Right renal pelvis (tissue), 4 donors: Measurements from ENCODE around the gene MAML2. TPM values are rescaled to one million over a fixed set of nuclear protein-coding genes. Genes with fewer than 3 reads are reported as not detected.

Experiments
- DNase-seq, 4 donors: peaks; one replicate each; pipeline ENCODE4 v3.0.0-alpha.2; 2013; ENCODE audit warnings: low read depth in 4 of 4, low spot score in 3 of 4, missing footprints in 1 of 4
- polyA plus RNA-seq, 4 donors: library from polyadenylated mRNA; unstranded; fragments of 120-200 nt; gene quantifications; one replicate each; pipeline ENCODE4 v1.2.1, GENCODE V29; 2013; ENCODE audit not compliant: insufficient read length in 4 of 4

MAML2 gene
- polyA plus RNA-seq, 4 donors, result 28.0 to 34.9 (median 33.1) TPM

DNA sequence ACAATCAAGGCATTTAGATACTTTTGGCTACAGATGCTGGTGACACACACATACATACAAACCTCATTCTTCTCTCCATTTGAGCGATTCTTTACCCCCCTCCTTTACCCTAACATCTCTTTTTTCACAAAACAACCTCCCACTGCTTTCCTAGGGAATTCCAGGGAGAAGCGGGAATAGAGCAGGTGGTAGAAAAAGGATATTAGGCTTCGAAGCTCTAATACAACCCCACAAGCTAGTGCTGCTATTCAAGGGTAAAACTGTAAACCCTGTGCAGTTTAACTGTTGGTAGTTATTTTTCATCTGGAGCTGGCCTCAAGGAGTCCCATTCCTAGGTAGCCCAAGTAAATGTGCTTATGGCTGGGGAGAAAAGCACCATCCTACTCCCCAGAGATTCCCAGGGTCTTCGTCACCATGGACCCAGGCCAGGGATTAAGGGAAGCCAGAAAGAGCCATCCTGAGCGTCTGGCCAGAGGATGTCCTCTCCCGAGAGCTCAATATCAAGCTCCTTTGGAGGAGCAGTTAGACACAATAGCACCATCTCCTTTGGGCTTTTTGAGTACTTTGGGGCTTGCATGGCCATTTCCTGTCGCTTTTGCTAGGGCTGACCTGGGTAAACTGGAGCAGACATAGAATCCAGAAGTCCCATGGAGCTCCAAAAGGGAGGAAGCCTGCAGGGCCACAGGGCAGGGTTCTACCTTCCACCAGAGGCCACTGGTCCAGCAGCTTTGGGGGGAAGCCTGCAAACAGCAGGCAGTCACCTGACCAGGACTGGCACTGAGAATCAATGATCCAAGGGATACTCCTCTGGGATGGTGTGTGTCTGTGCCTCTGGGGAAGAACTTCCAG, 3.1 kb downstream of the MAML2 start:
- DNase-seq, result no peak

DNA sequence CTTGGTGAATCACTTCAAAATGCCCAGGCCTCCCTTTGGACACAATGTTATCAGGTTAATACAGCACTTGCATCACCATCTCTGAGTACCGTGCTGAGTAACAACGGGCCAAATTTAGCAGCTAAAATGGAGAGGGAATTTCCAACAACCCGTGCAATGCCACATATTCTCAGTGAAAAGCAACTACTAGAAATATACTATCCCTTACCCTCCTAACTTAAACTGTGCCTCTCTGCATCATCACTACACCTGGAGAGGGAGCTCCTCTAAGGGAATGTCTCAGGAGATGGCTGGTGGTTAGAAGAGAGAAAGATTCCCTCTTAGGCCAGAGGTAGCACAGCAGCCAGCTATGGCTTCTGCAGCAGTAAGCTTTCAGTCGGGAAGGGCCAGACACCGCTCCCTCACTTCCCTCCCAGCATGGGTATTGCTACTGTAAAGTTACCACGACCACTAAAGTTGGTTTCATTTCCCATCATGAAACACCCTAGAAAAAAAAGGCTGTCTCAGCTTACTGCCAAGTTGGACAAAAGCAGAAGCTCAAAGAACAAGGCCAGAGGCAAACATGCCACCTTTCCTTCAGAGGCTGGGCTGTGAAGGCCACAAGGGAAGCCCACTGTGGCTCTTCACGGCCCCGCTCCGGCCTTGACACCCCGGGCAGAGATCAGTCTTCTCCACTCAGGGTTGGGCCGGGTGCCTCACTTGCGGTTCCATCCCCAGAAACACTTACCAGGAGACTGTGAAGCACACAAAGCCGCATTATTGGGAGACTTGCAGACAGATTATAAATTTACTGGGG, 3.9 kb downstream of the MAML2 start:
- no peak for DNase-seq

DNA sequence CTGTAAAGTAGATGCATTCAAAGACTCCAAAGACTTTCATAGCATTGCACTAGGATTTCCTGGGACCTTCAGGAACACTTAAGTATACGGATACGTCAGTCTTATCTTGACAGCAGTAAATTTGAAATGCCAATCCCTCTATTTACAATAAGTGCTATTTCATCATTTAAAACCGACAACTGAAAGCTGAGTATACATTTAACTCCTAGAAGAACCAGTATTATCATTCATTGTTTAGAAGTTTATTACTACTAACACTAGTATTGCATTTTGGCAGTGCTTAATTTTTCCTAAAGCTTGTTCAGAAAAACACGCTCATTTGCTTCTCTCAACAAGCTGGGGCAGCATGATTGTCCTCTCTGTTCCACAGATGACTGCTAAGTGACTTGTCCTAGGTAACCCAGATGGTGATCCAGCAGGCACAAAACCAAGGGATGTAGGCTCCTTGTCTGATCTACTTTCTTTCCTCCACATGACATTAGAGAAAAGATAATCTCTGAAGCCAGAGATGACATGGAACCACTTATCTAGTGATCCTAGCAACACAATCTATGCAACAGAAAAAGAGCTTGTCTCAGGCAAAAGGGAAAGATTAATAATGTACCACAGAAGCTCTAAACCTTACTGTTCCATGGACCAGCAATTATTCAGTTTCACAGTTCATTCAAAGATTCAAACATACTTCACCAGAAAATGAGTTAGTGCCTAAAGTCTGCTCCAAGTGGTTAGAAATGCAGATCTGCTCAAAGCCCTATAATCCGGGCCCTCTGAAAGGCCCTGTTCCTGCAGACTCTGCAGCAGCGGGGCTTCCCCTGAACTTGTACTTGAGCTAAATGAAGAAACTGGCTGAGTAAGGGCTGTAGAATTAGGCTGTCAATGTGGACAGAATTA, 5.2 kb downstream of the MAML2 start:
- no peak for DNase-seq

DNA sequence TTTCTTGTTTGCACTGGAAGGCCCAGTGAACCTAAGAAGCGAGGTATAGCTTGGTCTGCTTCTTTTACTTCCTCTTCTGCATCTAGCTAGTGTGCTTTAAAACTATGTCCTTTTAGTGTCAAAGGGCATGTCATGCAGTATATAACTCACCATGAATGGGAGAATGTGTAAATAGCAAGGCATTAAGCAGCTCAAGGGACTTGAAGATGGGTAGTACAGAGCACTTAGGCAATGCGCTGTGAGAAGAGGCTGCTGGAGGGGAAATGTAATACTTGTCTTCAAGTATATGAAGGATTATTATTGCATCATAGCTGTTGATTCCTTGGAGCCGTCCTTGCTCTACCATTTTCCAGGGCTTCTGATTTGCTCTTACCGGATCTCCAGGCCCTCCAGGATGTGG, 7.6 kb downstream of the MAML2 start:
- no peak for DNase-seq

DNA sequence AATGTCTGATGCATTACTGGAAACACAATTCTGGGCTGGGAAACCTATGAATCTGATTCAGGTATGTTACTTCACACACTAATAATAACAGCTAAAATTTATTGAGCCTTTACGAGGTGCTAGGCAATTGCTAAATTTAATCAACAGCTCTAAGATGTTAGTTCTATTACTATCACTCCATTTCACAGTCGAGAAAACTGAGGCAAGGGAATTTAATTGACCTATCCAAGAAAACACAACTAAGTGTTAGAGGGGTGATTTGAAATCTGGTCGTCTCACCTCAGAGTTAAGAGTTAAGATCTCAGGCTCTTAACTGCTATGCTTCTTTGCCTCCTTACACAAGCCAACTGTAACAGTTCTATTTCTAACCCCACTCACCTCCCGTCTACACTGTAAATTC, 8.8 kb downstream of the MAML2 start:
- no peak for DNase-seq

DNA sequence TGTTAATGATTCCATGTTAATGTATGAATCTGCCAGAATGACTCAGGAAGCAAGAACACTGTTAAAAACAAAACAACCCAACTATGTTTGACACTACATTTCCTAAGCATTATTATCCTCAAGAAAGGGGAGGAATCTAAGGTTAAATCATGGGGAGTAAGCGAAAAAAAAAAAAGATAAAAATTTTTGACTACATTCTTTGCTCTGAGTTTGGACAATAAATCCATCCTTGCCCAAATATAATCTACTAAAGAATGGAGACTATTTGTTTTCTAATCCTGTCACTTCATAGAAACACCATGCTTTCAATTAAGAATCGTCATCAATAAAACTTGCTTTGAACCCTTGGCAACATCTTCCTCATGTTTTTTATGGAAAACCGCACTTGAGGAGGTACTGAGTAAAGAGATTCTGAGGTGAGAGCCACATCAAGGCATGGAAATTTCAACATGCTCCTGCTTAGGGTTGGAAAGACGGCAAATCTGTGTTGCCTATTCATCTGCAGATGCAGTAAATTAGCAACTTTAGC, 9.7 kb downstream of the MAML2 start:
- no peak for DNase-seq

DNA sequence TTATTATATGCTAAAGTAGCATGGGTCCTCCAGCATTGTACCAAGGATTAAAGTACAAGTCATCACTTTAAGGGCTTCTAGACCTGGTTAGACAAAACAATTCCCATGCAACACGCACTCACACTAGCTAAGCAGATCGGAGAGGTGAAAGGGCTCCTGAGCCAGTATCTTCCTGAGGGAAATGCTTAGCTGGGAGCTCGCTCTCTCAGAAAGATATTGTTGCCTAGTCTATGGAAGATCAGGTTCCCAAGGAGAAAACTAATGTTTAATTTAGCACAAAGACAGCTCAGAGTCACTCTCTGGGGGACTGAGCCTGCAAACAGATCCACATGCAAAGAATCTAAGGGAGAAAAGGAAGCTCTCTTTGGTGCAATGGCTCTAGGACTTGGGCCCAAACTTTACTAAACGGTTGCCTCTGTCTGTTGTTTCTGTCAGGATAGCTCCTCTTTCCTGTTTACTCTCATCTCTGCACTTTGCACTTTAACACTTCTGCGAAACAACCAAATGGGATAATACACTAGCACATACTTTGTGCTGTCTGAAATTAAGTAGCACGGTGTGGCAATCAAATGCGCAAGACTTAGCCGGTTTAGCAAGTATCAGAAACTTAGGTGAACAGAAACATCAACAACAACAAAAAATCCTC, 10.7 kb downstream of the MAML2 start:
- no peak for DNase-seq

DNA sequence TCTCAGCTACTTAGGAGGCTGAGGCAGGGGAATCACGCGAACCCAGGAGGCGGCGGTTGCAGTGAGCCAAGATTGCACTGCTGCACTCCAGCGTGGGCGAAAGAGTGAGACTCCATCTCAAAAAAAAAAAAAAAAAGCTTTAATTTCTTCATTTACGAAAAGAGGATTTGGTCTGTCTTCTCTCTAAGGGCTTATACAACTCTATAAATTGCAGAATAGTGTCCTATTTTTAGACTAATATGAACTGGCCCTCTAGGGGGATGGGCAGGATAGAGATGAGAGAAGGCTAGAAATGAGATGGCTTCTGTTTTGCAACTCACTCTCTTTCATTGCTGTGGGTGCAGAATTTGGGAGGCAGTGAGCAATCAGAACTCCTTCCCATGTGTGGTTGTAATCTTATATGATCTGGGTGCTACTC, 11.3 kb downstream of the MAML2 start:
- DNase-seq, result no peak

DNA sequence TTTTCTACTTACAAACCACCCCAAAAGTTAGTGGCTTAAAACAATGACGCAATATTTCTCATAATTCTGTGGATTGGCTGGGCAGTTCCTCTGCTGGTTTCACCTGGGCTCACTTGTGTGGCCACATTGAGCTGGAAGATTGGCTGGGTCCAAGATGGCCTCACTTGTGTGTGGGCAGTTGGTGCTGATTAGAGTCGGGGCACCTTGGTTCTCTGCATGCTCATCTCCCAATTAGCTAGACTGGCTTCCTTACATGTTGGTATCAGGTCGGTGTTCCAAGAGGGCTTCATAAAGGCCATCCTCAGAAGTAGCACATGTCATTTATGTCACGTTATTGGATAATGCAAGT, 12.5 kb downstream of the MAML2 start:
- no peak for DNase-seq

DNA sequence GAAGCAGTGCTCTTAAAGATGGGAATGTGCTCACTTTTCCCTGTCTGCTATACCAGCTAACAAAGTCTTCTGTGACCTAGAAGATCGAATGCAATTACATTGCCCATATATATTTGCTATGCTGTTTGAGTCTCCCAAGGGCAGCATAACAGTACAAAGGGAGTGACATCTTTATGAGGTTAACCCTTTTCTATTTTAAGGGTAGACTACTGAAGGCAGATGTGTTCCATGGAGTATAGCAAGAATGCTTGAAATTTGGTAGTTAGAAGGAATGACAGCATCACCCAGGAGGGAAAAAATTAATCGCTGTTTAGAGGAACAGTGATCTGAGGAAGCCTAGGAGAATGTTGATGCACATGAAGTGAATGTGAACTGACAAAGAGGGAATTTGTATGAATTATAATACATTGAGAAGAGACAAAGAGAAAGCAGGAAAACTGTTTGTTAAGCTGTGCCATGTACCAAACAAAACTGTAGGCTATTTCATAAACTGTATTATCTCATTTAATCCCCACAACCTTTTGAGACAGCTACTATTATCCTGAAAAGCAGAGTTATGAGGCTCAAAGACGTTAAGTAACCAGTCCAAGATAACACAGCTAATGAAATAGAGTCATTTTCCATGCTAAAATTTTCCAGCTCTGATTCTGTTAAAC, 13.0 kb downstream of the MAML2 start:
- no peak for DNase-seq

DNA sequence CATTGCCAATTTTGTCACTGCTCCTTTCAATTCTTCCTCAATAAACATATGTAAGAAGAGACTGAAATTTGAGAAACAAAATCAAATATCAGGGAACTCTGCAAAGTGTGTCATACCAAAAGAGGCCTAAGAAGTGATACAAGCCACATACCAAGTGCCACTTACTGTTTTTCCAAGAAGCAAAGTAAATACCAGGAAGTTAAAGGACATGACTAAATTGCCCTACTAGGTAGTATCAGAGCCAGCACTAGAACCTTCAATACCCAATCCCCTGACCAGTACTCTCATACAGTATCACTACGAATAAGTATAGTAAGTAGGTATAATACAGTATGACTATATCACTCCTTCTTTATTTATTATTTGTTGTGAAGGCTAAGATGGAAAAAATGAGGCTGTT, 13.6 kb downstream of the MAML2 start:
- DNase-seq, result no peak

DNA sequence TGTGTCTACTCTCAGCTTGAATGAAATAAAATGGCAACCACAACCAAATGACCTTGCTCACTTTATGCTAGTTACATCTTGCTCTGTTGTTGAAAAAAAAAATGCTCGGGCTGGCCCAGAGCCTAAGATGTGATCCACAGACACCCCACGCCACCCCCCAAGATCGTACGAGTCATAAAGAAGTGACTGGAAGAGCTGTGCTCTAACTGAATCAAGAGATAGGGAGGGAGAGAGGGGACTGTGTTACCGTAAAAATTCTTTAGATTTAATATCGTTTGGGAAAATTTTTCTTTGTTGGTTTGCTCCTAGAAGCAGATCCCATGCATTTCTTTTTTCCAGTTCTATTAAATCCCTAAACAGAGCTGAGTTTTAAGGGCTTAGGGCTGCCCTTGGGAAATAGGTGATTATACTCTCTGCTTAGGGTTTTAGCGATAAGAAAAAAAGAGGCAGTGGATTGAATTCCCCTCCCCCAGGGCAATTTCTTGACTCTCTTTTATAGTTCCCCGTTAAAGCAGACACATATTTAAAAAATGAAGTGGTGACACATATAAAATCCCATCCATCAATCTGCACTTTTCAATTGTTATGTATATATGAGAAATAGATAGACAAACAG, 14.5 kb downstream of the MAML2 start:
- no peak for DNase-seq

DNA sequence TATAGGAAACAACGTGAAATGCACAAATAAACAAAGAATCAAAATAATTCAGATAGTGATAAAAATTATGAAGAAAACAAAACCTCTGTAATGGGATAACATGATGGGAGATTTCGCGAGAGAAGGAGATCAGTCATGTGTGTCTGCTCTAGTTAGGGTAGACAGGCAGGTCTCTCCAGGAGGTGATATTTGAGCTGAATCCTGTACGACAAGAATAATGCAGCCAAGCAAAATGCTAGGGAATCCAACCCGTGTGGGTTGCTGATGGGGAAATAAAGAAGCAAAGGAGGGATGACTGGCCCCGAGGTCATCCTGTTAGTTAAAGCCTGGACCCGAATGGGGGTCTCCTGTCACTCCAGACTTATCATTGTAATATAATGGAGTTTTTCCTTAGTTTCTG, 16.0 kb downstream of the MAML2 start:
- no peak for DNase-seq

DNA sequence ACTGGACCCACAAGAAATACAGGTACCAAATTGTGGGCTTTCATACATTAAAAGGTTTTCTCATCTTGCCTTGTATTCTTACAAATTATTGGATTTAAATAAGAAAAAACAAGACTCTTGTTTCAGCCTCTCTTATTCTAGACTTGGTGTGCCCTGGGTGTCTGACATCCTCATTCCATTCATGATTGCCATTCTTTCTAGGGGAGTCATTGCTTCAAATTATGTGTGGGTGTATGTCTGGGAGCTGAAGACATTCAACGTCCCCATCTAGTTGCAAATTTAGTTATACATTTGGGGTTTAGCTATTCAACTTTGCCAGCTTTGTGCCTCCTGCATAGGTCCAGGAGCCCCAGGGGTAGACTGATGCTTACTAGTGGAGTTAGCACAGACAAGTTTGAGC, 18.1 kb downstream of the MAML2 start:
- DNase-seq, result no peak

DNA sequence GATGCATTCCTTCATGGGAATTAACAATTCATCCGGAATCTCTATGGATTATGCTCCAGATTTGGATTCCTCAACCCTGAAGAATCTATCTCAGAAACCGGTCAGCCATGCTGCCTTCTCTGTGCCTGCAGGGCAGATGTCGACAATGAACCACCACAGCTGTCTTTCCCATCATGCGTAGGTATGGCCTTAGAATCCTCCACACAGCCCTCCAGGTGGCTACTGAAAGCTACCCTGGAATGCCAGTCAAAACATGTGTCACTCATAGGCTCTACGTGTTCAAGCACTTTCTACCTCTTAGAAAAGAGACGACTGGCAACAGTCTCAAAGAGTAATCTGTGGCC, 19.4 kb downstream of the MAML2 start:
- no peak for DNase-seq

DNA sequence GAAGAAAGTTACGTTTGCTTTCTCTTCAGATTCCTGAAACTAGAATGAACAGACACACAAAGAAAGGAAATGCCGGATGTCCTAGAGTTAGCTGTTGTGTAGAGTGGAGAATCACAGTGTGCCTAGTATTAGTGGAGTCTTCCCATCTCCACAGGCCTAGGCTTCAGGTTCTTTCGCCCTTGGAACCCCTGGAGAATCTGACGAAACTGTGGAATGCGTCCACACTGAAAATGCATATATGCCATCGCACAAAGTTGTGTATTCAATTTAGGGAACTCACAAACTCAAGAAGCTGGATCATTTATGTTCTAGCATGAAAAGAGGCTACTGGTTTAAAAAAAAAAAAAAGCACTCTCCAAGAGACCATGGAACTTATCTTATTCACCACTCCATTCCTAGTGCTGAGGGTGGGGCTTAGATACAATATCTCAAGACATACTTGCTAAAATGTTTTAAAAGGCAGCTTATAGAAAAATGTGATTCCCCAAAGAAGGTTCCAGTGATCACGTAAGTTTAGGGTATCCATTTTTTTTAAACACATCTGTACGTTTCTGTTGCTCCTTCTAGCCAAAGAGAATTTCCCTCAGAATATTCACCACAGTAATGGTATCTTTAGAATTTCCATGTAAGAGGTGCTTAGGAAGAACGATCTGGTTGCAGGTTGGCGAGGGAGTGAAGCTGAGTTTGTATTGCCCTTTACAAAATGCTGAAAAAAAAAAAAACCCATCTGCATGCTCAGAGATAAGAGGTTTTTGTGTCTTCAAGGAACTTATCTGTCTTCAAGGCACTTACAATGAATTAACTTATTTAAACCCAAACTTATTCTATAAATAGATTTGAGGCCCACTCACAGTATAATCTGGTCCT, 20.0 kb downstream of the MAML2 start:
- no peak for DNase-seq

DNA sequence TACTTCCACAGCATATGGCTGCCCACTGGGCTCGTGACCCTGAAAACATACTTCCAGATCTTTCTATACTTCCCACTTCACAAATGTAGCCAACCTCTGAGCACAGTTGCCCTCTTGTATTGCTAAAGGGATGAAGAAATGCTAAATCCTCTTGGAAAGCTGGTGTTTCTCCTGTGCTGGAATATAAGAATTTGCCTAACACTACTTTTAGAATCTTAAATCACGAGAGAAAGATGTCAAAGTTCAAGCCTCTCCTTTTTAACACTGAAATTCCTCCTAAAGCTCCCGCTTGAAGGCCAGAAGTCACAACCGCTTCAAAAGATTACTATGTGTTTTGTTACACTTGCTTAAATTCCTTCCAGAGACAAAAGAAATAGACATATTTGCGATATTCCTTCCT, 21.9 kb downstream of the MAML2 start:
- no peak for DNase-seq

DNA sequence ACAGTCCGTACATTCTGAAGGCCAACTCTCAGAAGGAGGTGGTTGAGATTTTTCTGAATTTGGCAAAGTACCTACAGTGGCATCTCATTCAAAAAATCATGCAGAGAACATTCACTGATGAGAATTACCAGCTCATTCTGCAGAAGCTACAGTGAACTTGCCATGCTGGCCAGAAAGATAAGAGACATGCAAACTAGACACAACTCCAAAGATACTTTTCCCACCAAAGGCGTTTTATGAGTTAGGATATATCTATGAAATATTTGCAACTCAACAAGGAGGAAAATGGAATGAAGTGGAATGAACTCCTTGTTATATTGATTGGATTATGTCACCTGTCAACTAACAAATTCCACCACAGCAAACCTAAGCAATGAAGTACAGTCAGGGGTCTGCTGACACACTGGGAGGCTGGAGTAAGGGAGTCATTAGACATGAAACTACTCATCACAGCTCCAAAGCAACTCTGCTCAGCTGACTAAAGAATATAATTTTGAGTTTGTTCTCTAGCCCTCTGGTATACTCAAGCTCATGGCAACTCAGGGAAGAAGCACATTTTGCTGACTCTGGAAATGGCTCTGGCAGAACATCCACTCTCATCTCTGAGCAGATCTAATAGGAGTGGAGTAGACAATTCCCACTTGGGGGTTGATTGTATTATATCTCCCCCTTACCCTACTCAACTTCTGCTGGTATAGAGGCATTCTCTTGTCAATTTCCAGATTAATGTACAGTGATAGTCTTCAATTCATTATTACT, 22.9 kb downstream of the MAML2 start:
- DNase-seq, result no peak
